ENCODE measurements around the gene DDX51. TPM values are rescaled to one million over a fixed set of nuclear protein-coding genes. Genes with fewer than 3 reads are reported as not detected.

Gene DDX51
- total RNA-seq, 1 donor from 2014 or later: 4.3 TPM

- Histone ChIP-seq H3K9me3 (no peaks in the 10 kb centered on the region), H3K4me3 (no peak overlapping the region), H3K36me3 (peaks cover 39 to 74% of the 10 kb centered on the region in 2 donors), H3K27me3 (no peaks in the 10 kb centered on the region), H3K4me1 (no peaks in the 10 kb centered on the region), H3K27ac (no peak overlapping the region)
- DNase-seq (ENCODE audit: low spot score in 2 of 2): no peak
- intact Hi-C loops (cut with DNase I): no loop called here
- TF ChIP-seq, protein P1, sequence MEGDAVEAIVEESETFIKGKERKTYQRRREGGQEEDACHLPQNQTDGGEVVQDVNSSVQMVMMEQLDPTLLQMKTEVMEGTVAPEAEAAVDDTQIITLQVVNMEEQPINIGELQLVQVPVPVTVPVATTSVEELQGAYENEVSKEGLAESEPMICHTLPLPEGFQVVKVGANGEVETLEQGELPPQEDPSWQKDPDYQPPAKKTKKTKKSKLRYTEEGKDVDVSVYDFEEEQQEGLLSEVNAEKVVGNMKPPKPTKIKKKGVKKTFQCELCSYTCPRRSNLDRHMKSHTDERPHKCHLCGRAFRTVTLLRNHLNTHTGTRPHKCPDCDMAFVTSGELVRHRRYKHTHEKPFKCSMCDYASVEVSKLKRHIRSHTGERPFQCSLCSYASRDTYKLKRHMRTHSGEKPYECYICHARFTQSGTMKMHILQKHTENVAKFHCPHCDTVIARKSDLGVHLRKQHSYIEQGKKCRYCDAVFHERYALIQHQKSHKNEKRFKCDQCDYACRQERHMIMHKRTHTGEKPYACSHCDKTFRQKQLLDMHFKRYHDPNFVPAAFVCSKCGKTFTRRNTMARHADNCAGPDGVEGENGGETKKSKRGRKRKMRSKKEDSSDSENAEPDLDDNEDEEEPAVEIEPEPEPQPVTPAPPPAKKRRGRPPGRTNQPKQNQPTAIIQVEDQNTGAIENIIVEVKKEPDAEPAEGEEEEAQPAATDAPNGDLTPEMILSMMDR (IDR thresholded peaks at IDR 0.05): no peak
These were observed 29.5 kb downstream of the DDX51 start for GRCh38 chr12:132114667-132115066.

DNA sequence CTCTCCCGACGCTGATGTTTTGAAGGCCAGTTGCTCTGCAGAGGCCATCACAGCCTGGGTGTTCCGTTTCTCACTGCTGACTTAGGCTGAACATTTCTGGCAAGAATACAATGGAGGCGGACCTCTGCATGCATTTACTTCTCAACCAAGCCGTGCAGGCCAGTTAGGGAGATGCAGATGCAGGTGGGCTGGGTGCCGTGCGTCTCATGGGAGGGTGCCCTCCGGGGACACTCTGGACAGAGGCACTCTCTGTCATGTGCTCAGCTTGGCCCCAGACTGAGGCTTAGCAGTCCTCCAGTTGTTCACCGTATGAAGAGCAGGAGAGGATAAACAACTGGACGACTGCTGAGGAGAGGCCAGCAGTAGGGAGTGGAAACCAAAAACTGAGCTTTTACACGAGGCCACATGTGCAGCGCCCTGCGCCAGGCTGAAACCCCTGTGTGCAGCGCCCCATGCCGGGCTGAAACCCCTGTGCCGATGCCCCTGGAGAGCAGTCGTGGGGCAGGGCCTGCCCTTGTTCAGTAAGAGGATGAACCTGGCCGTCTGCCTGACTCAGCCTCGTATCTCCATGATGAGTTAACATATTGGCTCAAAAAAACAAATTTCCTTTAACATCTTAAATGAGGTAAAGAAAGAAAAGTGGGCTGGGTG lies 32.3 kb downstream of the DDX51 start:
- no peak overlapping the region for H3K27ac ChIP-seq
- H3K4me3 ChIP-seq: no peak overlapping the region
- no peaks in the 10 kb centered on the region for H3K27me3 ChIP-seq
- peaks cover 31 to 74% of the 10 kb centered on the region in 2 donors for H3K36me3 ChIP-seq
- TF ChIP-seq, protein P1 (IDR thresholded peaks at IDR 0.05): no peak
- H3K9me3 ChIP-seq: no peaks in the 10 kb centered on the region
- H3K4me1 ChIP-seq: no peaks in the 10 kb centered on the region
- intact Hi-C loops (cut with DNase I): no loop called here
- no peak for DNase-seq (ENCODE audit: low spot score in 2 of 2)

DNA sequence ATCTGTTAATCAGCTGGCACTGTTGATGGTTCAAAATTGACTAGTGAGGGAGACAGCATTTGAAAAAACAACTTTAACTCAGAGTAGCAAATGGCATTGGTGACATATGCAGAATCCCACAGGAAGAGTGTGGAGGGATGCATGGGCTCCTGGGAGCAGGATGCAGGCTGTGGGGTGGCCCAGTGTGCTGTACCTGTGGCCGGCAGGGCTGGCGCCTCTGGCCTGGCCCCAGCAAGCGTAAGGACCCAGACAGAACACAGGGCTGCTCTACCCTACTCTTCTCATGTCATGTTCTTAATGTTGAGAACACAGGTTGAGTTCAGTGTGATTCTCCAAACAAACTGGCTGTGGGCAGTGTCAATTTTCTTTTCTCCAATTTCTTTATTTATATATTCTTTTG lies 33.4 kb downstream of the DDX51 start:
- no peaks in the 10 kb centered on the region for H3K27me3 ChIP-seq
- intact Hi-C loops (cut with DNase I): no loop called here
- TF ChIP-seq, protein P1 (IDR thresholded peaks at IDR 0.05): no peak
- peaks cover 21 to 63% of the 10 kb centered on the region in 2 donors for H3K36me3 ChIP-seq
- H3K4me3 ChIP-seq: no peak overlapping the region
- DNase-seq (ENCODE audit: low spot score in 2 of 2): no peak
- H3K4me1 ChIP-seq: no peaks in the 10 kb centered on the region
- no peaks in the 10 kb centered on the region for H3K9me3 ChIP-seq
- no peak overlapping the region for H3K27ac ChIP-seq

GRCh38 chr12:132109741-132110140 lies 34.4 kb downstream of the DDX51 start:
- DNase-seq (ENCODE audit: low spot score in 2 of 2): no peak
- H3K9me3 ChIP-seq: no peaks in the 10 kb centered on the region
- TF ChIP-seq, protein P1 (IDR thresholded peaks at IDR 0.05): no peak
- H3K4me3 ChIP-seq: no peak overlapping the region
- intact Hi-C loops (cut with DNase I): no loop called here
- no peaks in the 10 kb centered on the region for H3K27me3 ChIP-seq
- H3K27ac ChIP-seq: no peak overlapping the region
- no peaks in the 10 kb centered on the region for H3K4me1 ChIP-seq
- peaks cover 18 to 61% of the 10 kb centered on the region in 2 donors for H3K36me3 ChIP-seq

- TF ChIP-seq, protein P1 (IDR thresholded peaks at IDR 0.05): no peak
- intact Hi-C loops (cut with DNase I): no loop called here
- H3K4me1 ChIP-seq: no peaks in the 10 kb centered on the region
- H3K9me3 ChIP-seq: no peaks in the 10 kb centered on the region
- no peak overlapping the region for H3K4me3 ChIP-seq
- H3K27me3 ChIP-seq: no peaks in the 10 kb centered on the region
- H3K36me3 ChIP-seq: peaks cover 10 to 47% of the 10 kb centered on the region in 2 donors
- DNase-seq (ENCODE audit: low spot score in 2 of 2): no peak
- no peak overlapping the region for H3K27ac ChIP-seq
These were observed 35.8 kb downstream of the DDX51 start for GRCh38 chr12:132108211-132108832.

All from ascending aorta (tissue), 2 donors.